OCI-LY7 (cell line): ENCODE measurements around the gene PTCH1. TPM values are rescaled to one million over a fixed set of nuclear protein-coding genes. Genes with fewer than 3 reads are reported as not detected.

Experiments used
- BruUV-seq: library from RNA; stranded (reverse); fragments of 400-500 nt; replicated peaks from 2 replicates; lab custom pipeline; 2021; lab: Mats Ljungman, UMichigan
- CTCF ChIA-PET: fragments of 300-600 bp; sonication (Branson Sonifier 250); formaldehyde crosslinking; loops from one replicate; lab custom pipeline; 2022; ENCODE audit warnings: antibody characterized with exemption; ENCODE audit not compliant: unreplicated experiment; lab: Charles Lee
- POLR2A ChIA-PET: fragments of 300-600 bp; sonication (Branson Sonifier 250); formaldehyde crosslinking; loops from one replicate; lab custom pipeline; 2022; ENCODE audit warnings: antibody characterized with exemption; lab: Charles Lee
- DNase-seq: peaks from one replicate; pipeline ENCODE4 v3.0.0-alpha.2; 2015; ENCODE audit warnings: low spot score
- H2AFZ ChIP-seq: fragments of 200-600 bp; sonication (generic), shearing (Covaris generic); 2 replicates; pipeline ENCODE4 v1.6.1; 2014; ENCODE audit warnings: mild to moderate bottlenecking, antibody characterized with exemption, low read length, moderate library complexity
- H3K27ac ChIP-seq: fragments of 200-600 bp; sonication (generic); 2 replicates; pipeline ENCODE4 v1.5.1; 2014; ENCODE audit warnings: mixed run types, low read depth, mild to moderate bottlenecking, moderate library complexity, low read length, inconsistent platforms; ENCODE audit not compliant: poor library complexity, severe bottlenecking
- H3K36me3 ChIP-seq: fragments of 200-600 bp; sonication (generic); 2 replicates; pipeline ENCODE4 v1.6.1; 2014; ENCODE audit warnings: mild to moderate bottlenecking, antibody characterized with exemption, low read length, moderate library complexity, mixed read lengths; ENCODE audit not compliant: insufficient read depth
- H3K4me1 ChIP-seq: fragments of 200-600 bp; sonication (generic); 2 replicates; pipeline ENCODE4 v1.5.1; 2014; ENCODE audit warnings: mild to moderate bottlenecking, low read length; ENCODE audit not compliant: insufficient read depth, poor library complexity, severe bottlenecking
- H3K4me2 ChIP-seq: fragments of 200-600 bp; sonication (generic); 2 replicates; pipeline ENCODE4 v1.6.1; 2014; ENCODE audit warnings: mild to moderate bottlenecking, low read length
- H3K4me3 ChIP-seq: fragments of 200-600 bp; sonication (generic); 2 replicates; pipeline ENCODE4 v1.5.1; 2014; ENCODE audit warnings: mild to moderate bottlenecking, low read depth, low read length; ENCODE audit not compliant: poor library complexity, severe bottlenecking
- H3K79me2 ChIP-seq: fragments of 200-600 bp; sonication (generic); 2 replicates; pipeline ENCODE4 v1.6.1; 2016; ENCODE audit warnings: low read depth, mild to moderate bottlenecking, low read length, moderate library complexity, mixed read lengths; ENCODE audit not compliant: insufficient read depth
- H3K9me2 ChIP-seq: fragments of 200-600 bp; sonication (generic); 2 replicates; pipeline ENCODE4 v1.6.1; 2016; ENCODE audit warnings: mild to moderate bottlenecking, low read length, mixed read lengths; ENCODE audit not compliant: insufficient read depth
- H3K9me3 ChIP-seq: fragments of 200-600 bp; sonication (generic); 2 replicates; pipeline ENCODE4 v1.6.1; 2014; ENCODE audit warnings: mild to moderate bottlenecking, mixed run types, low read length, mixed read lengths
- H4K20me1 ChIP-seq: fragments of 200-600 bp; sonication (generic); 2 replicates; pipeline ENCODE4 v1.6.1; 2014; ENCODE audit warnings: mild to moderate bottlenecking, antibody characterized with exemption, low read length, moderate library complexity, mixed read lengths; ENCODE audit not compliant: insufficient read depth
- CTCF ChIP-seq: fragments of 200-600 bp; sonication (generic); conservative IDR thresholded peaks from 2 replicates; pipeline ENCODE4 v1.5.1; 2014; ENCODE audit warnings: mild to moderate bottlenecking, antibody characterized with exemption, low read length, moderate library complexity, mixed read lengths
- EZH2phosphoT487 ChIP-seq: fragments of 200-600 bp; sonication (generic); IDR thresholded peaks from 2 replicates; pipeline ENCODE4 v1.6.1; 2018; ENCODE audit warnings: low read depth, borderline replicate concordance, mild to moderate bottlenecking, mixed run types, antibody characterized with exemption, low read length, moderate library complexity, mixed read lengths
- intact Hi-C: fragments of 100-400 bp; cut with micrococcal nuclease; formaldehyde crosslinking; loops from one replicate; pipeline ENCODE4 v1.10.0; 2022; ENCODE audit not compliant: unreplicated experiment
- total RNA-seq, 2 experiments: library from RNA; depleted of rRNA in 1 of 2; stranded (reverse); fragments of >200 nt in 1 of 2; shearing (Covaris generic) in 1 of 2; gene quantifications; 2 replicates each; pipeline ENCODE4 v1.2.3, GENCODE V29; 2014 to 2022

Gene PTCH1
- total RNA-seq, 2 experiments from 2014 or later, result 13.1 to 36.1 TPM

GRCh38 chr9:95556521-95556920, 39.8 kb upstream of the PTCH1 start:
- no peaks in the 10 kb centered on the region for H4K20me1 ChIP-seq
- H3K27ac ChIP-seq, result no peak overlapping the region
- no peaks in the 10 kb centered on the region for H3K36me3 ChIP-seq
- H3K4me1 ChIP-seq, result no peaks in the 10 kb centered on the region
- no peaks in the 10 kb centered on the region for H3K9me2 ChIP-seq
- no peak overlapping the region for H3K4me2 ChIP-seq
- no peak overlapping the region for H3K4me3 ChIP-seq
- no peaks in the 10 kb centered on the region for H3K79me2 ChIP-seq
- no peak for DNase-seq
- ChIA-PET CTCF (no interaction called here), POLR2A (interaction anchor here (1.4 kb wide), 1 partner anchor 26 kb away, joined by 3 read pairs; no protein-coding TSS in a partner anchor)
- intact Hi-C loops, result no loop called here
- no peaks in the 10 kb centered on the region for H3K9me3 ChIP-seq
- no peak overlapping the region for H2AFZ ChIP-seq
- no TSS peak for BruUV-seq
- TF ChIP-seq CTCF (no peak), EZH2phosphoT487 (no peak)

GRCh38 chr9:95552814-95553546, 36.2 kb upstream of the PTCH1 start:
- intact Hi-C loops, result no loop called here
- H4K20me1 ChIP-seq, result no peaks in the 10 kb centered on the region
- H2AFZ ChIP-seq, result no peak overlapping the region
- H3K4me2 ChIP-seq, result no peak overlapping the region
- no peaks in the 10 kb centered on the region for H3K9me3 ChIP-seq
- H3K9me2 ChIP-seq, result no peaks in the 10 kb centered on the region
- H3K4me1 ChIP-seq, result no peaks in the 10 kb centered on the region
- CTCF ChIA-PET, result no interaction called here
- H3K79me2 ChIP-seq, result no peaks in the 10 kb centered on the region
- no peak for DNase-seq
- no TSS peak for BruUV-seq
- no peak overlapping the region for H3K27ac ChIP-seq
- H3K36me3 ChIP-seq, result no peaks in the 10 kb centered on the region
- TF ChIP-seq EZH2phosphoT487 (no peak), CTCF (no peak)
- no peak overlapping the region for H3K4me3 ChIP-seq
- POLR2A ChIA-PET, result no interaction called here

- CTCF ChIA-PET, result no interaction called here
- Histone ChIP-seq H3K4me2 (no peak overlapping the region), H3K9me2 (no peaks in the 10 kb centered on the region), H4K20me1 (no peaks in the 10 kb centered on the region), H2AFZ (no peak overlapping the region), H3K9me3 (no peaks in the 10 kb centered on the region), H3K4me3 (no peak overlapping the region), H3K4me1 (no peaks in the 10 kb centered on the region), H3K36me3 (no peaks in the 10 kb centered on the region), H3K79me2 (no peaks in the 10 kb centered on the region), H3K27ac (no peak overlapping the region)
- POLR2A ChIA-PET, result interaction anchor here (0.6 kb wide), 1 partner anchor 68 kb away, joined by 5 read pairs; no protein-coding TSS in a partner anchor
- BruUV-seq, result no TSS peak
- TF ChIP-seq EZH2phosphoT487, result no peak
- TF ChIP-seq CTCF, result no peak
- DNase-seq, result no peak
- intact Hi-C loops, result no loop called here
Observed at GRCh38 chr9:95552255-95552654, 35.5 kb upstream of the PTCH1 start.
